K562 (cell line): ENCODE measurements around the gene AGMO. TPM values are rescaled to one million over a fixed set of nuclear protein-coding genes. Genes with fewer than 3 reads are reported as not detected.

Experiments
- ATAC-seq: fragments of 200-7000 bp; cut with Tn5 transposase; 3 replicates; pipeline ENCODE4 v1.9.1; 2020; ENCODE audit warnings: moderate library complexity
- BruUV-seq: library from RNA; stranded (reverse); fragments of 400-500 nt; replicated peaks from 2 replicates; lab custom pipeline; 2021; lab: Mats Ljungman, UMichigan
- CTCF ChIA-PET: fragments of 300-600 bp; formaldehyde crosslinking; extraction: SDS; loops from one replicate; lab custom pipeline; 2021; ENCODE audit warnings: low intra/inter-chr PET ratio; lab: Yijun Ruan, JAX
- POLR2A ChIA-PET: fragments of 300-600, 350-650 bp; sonication (Branson Sonifier 250); formaldehyde crosslinking; extraction: SDS; loops from one replicate; lab custom pipeline; 2021; ENCODE audit warnings: antibody characterized with exemption, inconsistent platforms; lab: Yijun Ruan, JAX
- DNase-seq, 4 experiments: peaks; one replicate each; pipeline versions ENCODE4 v3.0.0 to v3.0.0-alpha.2; 2011 to 2018; ENCODE audit warnings: low spot score in 3 of 4, mixed read lengths in 3 of 4; ENCODE audit errors: extremely low read depth in 1 of 4
- FAIRE-seq: peaks from 2 replicates; lab custom pipeline; 2011; peaks lifted over from hg19 to GRCh38; lab: Jason Lieb, UNC
- H2AFZ ChIP-seq: 2 replicates; pipeline ENCODE4 v1.6.0; 2011; ENCODE audit warnings: low read depth, low read length, control low read depth, inconsistent platforms
- H3K27ac ChIP-seq: fragments of 200-600 bp; 3 replicates; pipeline ENCODE4 v1.8.0; 2011; ENCODE audit warnings: low read depth, mild to moderate bottlenecking, control low read depth, inconsistent platforms, low read length, moderate library complexity, mixed read lengths; ENCODE audit errors: extremely low read depth
- H3K27me3 ChIP-seq, 2 experiments: fragments of 300-600 bp in 1 of 2; 2 replicates in 1 of 2; 3 replicates in 1 of 2; pipeline versions ENCODE4 v1.6.0 to v1.8.0; 2011; ENCODE audit warnings: inconsistent platforms in 2 of 2, low read length in 2 of 2, mild to moderate bottlenecking in 1 of 2, mixed read lengths in 1 of 2, moderate library complexity in 1 of 2; ENCODE audit not compliant: control insufficient read depth in 2 of 2, insufficient read depth in 2 of 2
- H3K36me3 ChIP-seq: fragments of 300-600 bp; 3 replicates; pipeline ENCODE4 v1.8.0; 2011; ENCODE audit warnings: mild to moderate bottlenecking, low read length, inconsistent platforms; ENCODE audit not compliant: control insufficient read depth, insufficient read depth
- H3K4me1 ChIP-seq, 2 experiments: fragments of 200-600 bp in 1 of 2; replicated peaks in 1 of 2; 2 replicates in 1 of 2; 3 replicates in 1 of 2; pipeline versions ENCODE4 v1.5.1 to v1.8.0; 2011; ENCODE audit warnings: inconsistent platforms in 2 of 2, low read length in 2 of 2, mild to moderate bottlenecking in 1 of 2, mixed read lengths in 1 of 2, moderate library complexity in 1 of 2; ENCODE audit not compliant: control insufficient read depth in 2 of 2, insufficient read depth in 2 of 2
- H3K4me2 ChIP-seq: 2 replicates; pipeline ENCODE4 v1.6.1; 2011; ENCODE audit warnings: low read length, control low read depth, inconsistent platforms, mixed read lengths; ENCODE audit not compliant: insufficient read depth
- H3K4me3 ChIP-seq: fragments of 200-600 bp; sonication (generic), shearing (Covaris generic); 2 replicates; pipeline ENCODE4 v1.5.1; 2016; ENCODE audit warnings: control low read depth, inconsistent platforms
- H3K79me2 ChIP-seq: fragments of 200-600 bp; 3 replicates; pipeline ENCODE4 v1.8.0; 2011; ENCODE audit warnings: low read length, inconsistent platforms; ENCODE audit not compliant: control insufficient read depth, insufficient read depth
- H3K9ac ChIP-seq, 2 experiments: 2 replicates each; pipeline versions ENCODE4 v1.6.0 to v1.6.1; 2011; ENCODE audit warnings: low read depth in 2 of 2, low read length in 2 of 2, control low read depth in 1 of 2, inconsistent platforms in 1 of 2, mild to moderate bottlenecking in 1 of 2, mixed read lengths in 1 of 2; ENCODE audit not compliant: insufficient read depth in 1 of 2
- H3K9me1 ChIP-seq: one replicate; pipeline ENCODE4 v1.6.0; 2011; ENCODE audit warnings: inconsistent platforms, mild to moderate bottlenecking, low read length, moderate library complexity; ENCODE audit not compliant: control insufficient read depth, insufficient read depth
- H3K9me3 ChIP-seq: replicated peaks from 2 replicates; pipeline ENCODE4 v1.5.1; 2011; ENCODE audit warnings: low read depth, low read length, inconsistent platforms; ENCODE audit not compliant: control insufficient read depth, insufficient read depth
- H4K20me1 ChIP-seq: replicated peaks from 2 replicates; pipeline ENCODE4 v1.6.1; 2011; ENCODE audit warnings: low read length, inconsistent platforms, mixed read lengths; ENCODE audit not compliant: control insufficient read depth, insufficient read depth
- FOXK1 ChIP-seq: sonication (generic); formaldehyde crosslinking; IDR thresholded peaks from 2 replicates; pipeline ENCODE4 v1.8.0; 2022; ENCODE audit warnings: missing genetic modification reagents, mild to moderate bottlenecking, borderline replicate concordance
- FUS ChIP-seq: fragments of 200-400 bp; formaldehyde crosslinking; optimal IDR thresholded peaks from 2 replicates; pipeline ENCODE3; 2017; ENCODE audit warnings: low read depth, low read length
- IRF9 ChIP-seq: fragments of 450-650 bp; IDR thresholded peaks from 2 replicates; pipeline ENCODE4 v1.6.1; 2016; ENCODE audit warnings: missing biosample characterization, missing genetic modification characterization
- KAT2B ChIP-seq: IDR thresholded peaks from one replicate; pipeline ENCODE4 v1.6.1; 2012; ENCODE audit warnings: low read depth, mild to moderate bottlenecking, control low read depth, inconsistent platforms, low read length, moderate library complexity
- MAX ChIP-seq: sonication (generic); formaldehyde crosslinking; IDR thresholded peaks from 2 replicates; pipeline ENCODE4 v1.9.0; 2022; ENCODE audit warnings: mild to moderate bottlenecking, missing genetic modification reagents
- NUFIP1 ChIP-seq: fragments of 450-650 bp; IDR thresholded peaks from 2 replicates; pipeline ENCODE4 v1.6.1; 2018; ENCODE audit not compliant: partially characterized antibody
- RFX1 ChIP-seq: fragments of 450-650 bp; IDR thresholded peaks from 2 replicates; pipeline ENCODE4 v1.6.1; 2016; ENCODE audit warnings: mild to moderate bottlenecking, moderate library complexity
- RUNX1 ChIP-seq: sonication (generic); IDR thresholded peaks from 2 replicates; pipeline ENCODE4 v1.6.1; 2016; ENCODE audit warnings: antibody characterized with exemption, low read depth
- STAT5B ChIP-seq: fragments of 250-450 bp; sonication (Bioruptor Pico); IDR thresholded peaks from 2 replicates; pipeline ENCODE4 v1.8.0; 2021; ENCODE audit warnings: mild to moderate bottlenecking, inconsistent platforms
- TCF3 ChIP-seq: sonication (generic); formaldehyde crosslinking; IDR thresholded peaks from 2 replicates; pipeline ENCODE4 v1.4.0; 2020; ENCODE audit warnings: mild to moderate bottlenecking, missing genetic modification reagents
- TCF7L2 ChIP-seq: fragments of 150-350 bp; IDR thresholded peaks from 2 replicates; pipeline ENCODE4 v1.6.1; 2016; ENCODE audit warnings: low read depth, mild to moderate bottlenecking, low read length, moderate library complexity
- ZKSCAN1 ChIP-seq: fragments of 150-350 bp; IDR thresholded peaks from 2 replicates; pipeline ENCODE4 v1.6.1; 2016; ENCODE audit warnings: low read depth, low read length
- ZNF133 ChIP-seq: fragments of 250-450 bp; sonication (Bioruptor Pico); IDR thresholded peaks from 2 replicates; pipeline ENCODE4 v1.4.0; 2020; ENCODE audit warnings: mild to moderate bottlenecking
- ZNF354B ChIP-seq: fragments of 250-450 bp; sonication (Bioruptor Pico); IDR thresholded peaks from 2 replicates; pipeline ENCODE4 v1.4.0; 2020
- ZNF436 ChIP-seq: fragments of 250-450, 450-650 bp; sonication (Bioruptor Pico); formaldehyde crosslinking; IDR thresholded peaks from 2 replicates; pipeline ENCODE4 v1.7.0; 2020; ENCODE audit warnings: mild to moderate bottlenecking
- WGBS: fragments of 100-300 bp; shearing (Covaris generic); methylation state at CpG from one replicate; pipeline ENCODE4 v1.1.6; 2016; ENCODE audit warnings: low coverage, mixed read lengths; ENCODE audit not compliant: insufficient coverage; ENCODE audit errors: missing lambda C conversion rate; 5-methylcytosine and 5-hydroxymethylcytosine counted together
- in situ Hi-C: fragments of 300-500 bp; cut with MboI; formaldehyde crosslinking; loops from 4 replicates; pipeline ENCODE4 v1.15.0; 2018; ENCODE audit warnings: inconsistent platforms, mixed read lengths
- intact Hi-C: fragments of 100-400 bp; cut with micrococcal nuclease; formaldehyde crosslinking; loops from 2 replicates; pipeline ENCODE4 v1.14.2; 2022
- polyA plus RNA-seq, 8 experiments: library from polyadenylated mRNA; depleted of rRNA in 4 of 8; stranded (reverse) in 5 of 8; unstranded in 3 of 8; fragments of >200 nt; fragmentation: Nextera tagmentation in 2 of 8; fragmentation: Illumina TruSeq in 1 of 8; extraction: Ambion mirVana in 2 of 8; extraction: Trizol in 1 of 8; gene quantifications; 2 replicates each; pipeline versions ENCODE4 v1.2.1 to v1.2.3, GENCODE V29; 2011 to 2014; ENCODE audit warnings: inconsistent platforms in 1 of 8, missing spikeins in 1 of 8
- total RNA-seq, 7 experiments: library from RNA; depleted of rRNA in 6 of 7; stranded (reverse); fragments of >200 nt in 6 of 7; fragmentation: Illumina TruSeq in 2 of 7; extraction: Trizol in 2 of 7; gene quantifications; 2 replicates each; pipeline versions ENCODE4 v1.2.1 to v1.2.3, GENCODE V29; 2011 to 2021; ENCODE audit warnings: low replicate concordance in 1 of 7

Gene AGMO
- total and polyA plus RNA-seq, 9 of the 15 experiments (the other 6 are each of a cell fraction or from before 2014, with no cell fraction given) = 0.30 to 1.4 (median 0.69) TPM; not detected in 1

GRCh38 chr7:15567036-15567435, 5.2 kb upstream of the AGMO start (continued):
- no peak for TF ChIP-seq NUFIP1
- no peak for TF ChIP-seq FUS
- TF ChIP-seq ZNF354B = no peak
- no peak for TF ChIP-seq MAX
- no peak for TF ChIP-seq STAT5B
- no peak for TF ChIP-seq TCF7L2
- no peak for TF ChIP-seq ZNF436 (CRISPR knock-in tag)

- BruUV-seq = no TSS peak
- H3K4me2 ChIP-seq = no peak overlapping the region
- in situ Hi-C loops (no loop called here), intact Hi-C loops (no loop called here)
- 0 out of 2 replicates have a peak, but pooled peaks cover 2% of the 10 kb centered on the region for H3K9me3 ChIP-seq
- no peak overlapping the region for H3K27ac ChIP-seq
- FAIRE-seq = no peak
- no peak for DNase-seq
- no peaks in the 10 kb centered on the region for H3K79me2 ChIP-seq
- H4K20me1 ChIP-seq = no peaks in the 10 kb centered on the region
- ChIA-PET CTCF (no interaction called here), POLR2A (no interaction called here)
- 0% methylated on average over 5 of the region's 5 CpGs for WGBS
- H3K9ac ChIP-seq = no peak overlapping the region
- H3K4me3 ChIP-seq = no peak overlapping the region
- H3K36me3 ChIP-seq = no peaks in the 10 kb centered on the region
- TF ChIP-seq ZNF436 (CRISPR knock-in tag) (no peak), ZKSCAN1 (no peak), ZNF133 (CRISPR knock-in tag) (no peak), KAT2B (no peak), RFX1 (no peak), FOXK1 (CRISPR knock-in tag) (no peak), IRF9 (no peak), RUNX1 (no peak), TCF3 (CRISPR knock-in tag) (no peak)
- ATAC-seq = no peak
- H2AFZ ChIP-seq = no peak overlapping the region
- H3K9me1 ChIP-seq = no peaks in the 10 kb centered on the region
- no peaks in the 10 kb centered on the region for H3K4me1 ChIP-seq
- H3K27me3 ChIP-seq = no peaks in the 10 kb centered on the region
Measured at GRCh38 chr7:15566476-15566875, 4.7 kb upstream of the AGMO start.
